ENCODE data around the gene CYB5R3. TPM values are rescaled to one million over a fixed set of nuclear protein-coding genes. Genes with fewer than 3 reads are reported as not detected.
A peak's percentile ranks its signal among the peaks of the same experiment; 100 is the strongest.
"Not testable (repeated sequence)": the region's sequence is repeated elsewhere in the genome, so short reads cannot be mapped to it uniquely, and the experiment has no call there.

CYB5R3 gene
- total and polyA plus RNA-seq, 2 experiments from 2014 or later = 378 to 907 TPM

DNA sequence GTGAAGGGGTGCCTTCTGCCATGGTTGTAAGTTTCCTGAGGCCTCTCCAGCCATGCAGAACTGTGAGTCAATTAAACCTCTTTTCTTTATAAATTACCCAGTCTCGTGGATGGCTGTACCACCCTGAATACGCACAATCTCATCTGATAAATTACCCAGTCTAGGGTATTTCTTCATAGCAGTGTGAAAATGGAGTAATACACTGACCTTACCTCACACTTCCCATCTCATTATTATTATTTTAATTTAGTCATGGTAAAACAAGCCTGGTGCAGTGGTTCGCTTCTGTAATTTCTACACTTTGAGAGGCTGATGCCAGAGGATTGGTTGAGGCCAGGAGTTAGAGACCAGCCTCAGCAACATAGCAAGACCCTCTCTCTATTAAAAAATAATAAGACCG is 30.5 kb upstream of the CYB5R3 start:
- H3K27ac ChIP-seq = peak overlapping the region; percentile 82; the same call in 1 of the 2 replicates
- TF ChIP-seq EZH2phosphoT487 (IDR thresholded peaks at IDR 0.05; ENCODE audit: insufficient read depth, low read depth) (no peak), EZH2 (IDR thresholded peaks at IDR 0.05; ENCODE audit: insufficient read depth, poor library complexity, severe bottlenecking) (no peak)
- H3K9me2 ChIP-seq (ENCODE audit: insufficient read depth) = no peaks in the 10 kb centered on the region
- H2AFZ ChIP-seq = no peak overlapping the region
- H3K36me3 ChIP-seq (ENCODE audit: low read depth) = no peaks in the 10 kb centered on the region
- H3K4me1 ChIP-seq (ENCODE audit: insufficient read depth) = peaks cover 39% of the 10 kb centered on the region
- H3K4me2 ChIP-seq (ENCODE audit: unreplicated experiment) = no peak overlapping the region
- WGBS, 2 experiments (ENCODE audit: low coverage in 1 of 2, low lambda C conversion rate in 2 of 2, missing lambda C conversion rate in 2 of 2) = 79 to 86% methylated on average over 4 of the region's 4 CpGs
- H3F3A ChIP-seq (ENCODE audit: insufficient read depth) = 0 out of 2 replicates have a peak, but pooled peaks cover 6% of the 10 kb centered on the region
- no peaks in the 10 kb centered on the region for H3K27me3 ChIP-seq (replicated peaks; ENCODE audit: insufficient read depth)
- no peaks in the 10 kb centered on the region for H3K9me3 ChIP-seq (ENCODE audit: low read depth)
- H4K20me1 ChIP-seq (ENCODE audit: insufficient read depth) = no peaks in the 10 kb centered on the region
- no peaks in the 10 kb centered on the region for H3K79me2 ChIP-seq (ENCODE audit: insufficient read depth)
- H3K4me3 ChIP-seq = no peak overlapping the region
- no peak overlapping the region for H3K9ac ChIP-seq
- in situ Hi-C loops (cut with MboI) = no loop called here
- DNase-seq = no peak

DNA sequence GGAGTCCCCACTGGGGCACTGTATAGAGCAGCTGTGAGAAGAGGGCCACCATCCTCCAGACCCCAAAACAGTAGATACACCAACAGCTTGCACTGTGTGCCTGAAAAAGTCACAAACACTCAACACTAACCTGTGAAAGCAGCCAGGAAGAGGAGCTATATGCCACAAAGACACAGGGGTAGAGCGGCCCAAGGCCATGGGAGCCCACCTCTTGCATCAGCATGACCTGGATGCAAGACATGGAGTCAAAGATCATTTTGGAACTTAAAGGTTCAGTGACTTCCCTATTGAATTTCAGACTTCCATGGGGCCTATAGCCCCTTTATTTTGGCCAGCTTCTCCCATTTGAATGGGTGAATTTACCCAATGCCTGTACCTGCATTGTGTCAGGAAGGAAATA is 29.7 kb upstream of the CYB5R3 start:
- WGBS, 2 experiments (ENCODE audit: low coverage in 1 of 2, low lambda C conversion rate in 2 of 2, missing lambda C conversion rate in 2 of 2) = 90 to 100% methylated on average over 1 of the region's 1 CpG
- no peaks in the 10 kb centered on the region for H4K20me1 ChIP-seq (ENCODE audit: insufficient read depth)
- no peaks in the 10 kb centered on the region for H3K79me2 ChIP-seq (ENCODE audit: insufficient read depth)
- in situ Hi-C loops (cut with MboI) = no loop called here
- H3K27ac ChIP-seq = no peak overlapping the region
- H3K9me3 ChIP-seq (ENCODE audit: low read depth) = no peaks in the 10 kb centered on the region
- H3K4me1 ChIP-seq (ENCODE audit: insufficient read depth) = peaks cover 37% of the 10 kb centered on the region
- H3K4me3 ChIP-seq = no peak overlapping the region
- H3K9ac ChIP-seq = no peak overlapping the region
- no peaks in the 10 kb centered on the region for H3K27me3 ChIP-seq (replicated peaks; ENCODE audit: insufficient read depth)
- H3K36me3 ChIP-seq (ENCODE audit: low read depth) = no peaks in the 10 kb centered on the region
- DNase-seq = no peak
- H3F3A ChIP-seq (ENCODE audit: insufficient read depth) = 0 out of 2 replicates have a peak, but pooled peaks cover 6% of the 10 kb centered on the region
- TF ChIP-seq EZH2phosphoT487 (IDR thresholded peaks at IDR 0.05; ENCODE audit: insufficient read depth, low read depth) (no peak), EZH2 (IDR thresholded peaks at IDR 0.05; ENCODE audit: insufficient read depth, poor library complexity, severe bottlenecking) (no peak)
- H3K9me2 ChIP-seq (ENCODE audit: insufficient read depth) = no peaks in the 10 kb centered on the region
- H2AFZ ChIP-seq = no peak overlapping the region
- H3K4me2 ChIP-seq (ENCODE audit: unreplicated experiment) = no peak overlapping the region

DNA sequence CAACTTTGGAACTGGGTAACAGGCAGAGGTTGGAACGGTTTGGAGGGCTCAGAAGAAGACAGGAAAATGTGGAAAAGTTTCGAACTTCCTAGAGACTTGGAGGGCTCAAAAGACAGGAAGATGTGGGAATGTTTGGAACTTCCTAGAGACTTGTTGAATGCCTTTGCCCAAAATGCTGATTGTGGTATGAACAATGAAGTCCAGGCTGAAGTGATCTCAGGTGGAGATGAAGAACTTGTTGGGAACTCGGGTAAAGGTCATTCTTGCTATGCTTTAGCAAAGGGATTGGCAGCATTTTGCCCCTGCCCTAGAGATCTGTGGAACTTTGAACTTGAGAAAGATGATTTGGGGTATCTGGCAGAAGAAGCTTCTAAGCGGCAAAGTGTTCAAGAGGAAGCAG is 28.7 kb upstream of the CYB5R3 start:
- H3F3A ChIP-seq (ENCODE audit: insufficient read depth); H3K27ac ChIP-seq; H4K20me1 ChIP-seq (ENCODE audit: insufficient read depth); H3K4me2 ChIP-seq (ENCODE audit: unreplicated experiment); H3K9me3 ChIP-seq (ENCODE audit: low read depth); H3K79me2 ChIP-seq (ENCODE audit: insufficient read depth); DNase-seq; H3K9me2 ChIP-seq (ENCODE audit: insufficient read depth); H3K4me3 ChIP-seq; H3K27me3 ChIP-seq (replicated peaks; ENCODE audit: insufficient read depth); H3K9ac ChIP-seq; H3K36me3 ChIP-seq (ENCODE audit: low read depth); in situ Hi-C loops (cut with MboI); H2AFZ ChIP-seq: not testable (repeated sequence)
- 96 to 99% methylated on average over 4 of the region's 4 CpGs for WGBS, 2 experiments (ENCODE audit: low coverage in 1 of 2, low lambda C conversion rate in 2 of 2, missing lambda C conversion rate in 2 of 2)
- H3K4me1 ChIP-seq (ENCODE audit: insufficient read depth) = peaks cover 28% of the 10 kb centered on the region

DNA sequence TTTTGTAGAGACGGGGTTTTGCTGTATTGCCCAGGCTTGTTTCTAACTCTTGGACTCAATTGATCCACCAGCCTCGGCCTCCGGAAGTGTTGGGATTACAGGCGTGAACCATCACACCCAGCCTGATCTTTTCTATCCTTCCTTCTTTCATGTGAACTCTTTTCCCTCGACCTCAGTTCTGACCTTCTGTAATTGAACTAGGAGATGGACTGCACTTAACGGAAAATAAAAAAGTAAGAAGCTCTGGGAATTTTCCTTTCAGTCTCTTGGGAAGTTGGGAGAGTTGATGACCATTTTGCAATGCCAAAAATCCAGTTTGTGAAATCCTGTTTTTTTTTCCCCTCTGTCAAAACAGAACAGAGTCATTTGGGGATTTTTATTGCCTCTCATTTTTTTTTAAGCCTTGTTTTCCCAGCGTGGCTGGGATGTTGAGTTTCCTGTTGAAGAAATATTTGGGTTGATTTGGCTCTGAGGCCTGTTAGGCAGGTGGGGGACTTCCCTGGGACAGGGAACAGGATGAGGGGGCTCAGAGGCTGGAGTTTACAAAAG is 26.9 kb upstream of the CYB5R3 start:
- Histone ChIP-seq H4K20me1 (ENCODE audit: insufficient read depth) (no peaks in the 10 kb centered on the region), H3K4me2 (ENCODE audit: unreplicated experiment) (peak overlapping the region; percentile 14), H3K4me1 (ENCODE audit: insufficient read depth) (peaks cover 23% of the 10 kb centered on the region), H3K36me3 (ENCODE audit: low read depth) (no peaks in the 10 kb centered on the region), H3K9me3 (ENCODE audit: low read depth) (no peaks in the 10 kb centered on the region), H3K9me2 (ENCODE audit: insufficient read depth) (no peaks in the 10 kb centered on the region), H3K27ac (peak overlapping the region; percentile 30; the same call in 1 of the 2 replicates), H3F3A (ENCODE audit: insufficient read depth) (0 out of 2 replicates have a peak, but pooled peaks cover 6% of the 10 kb centered on the region), H3K79me2 (ENCODE audit: insufficient read depth) (no peaks in the 10 kb centered on the region), H3K4me3 (no peak overlapping the region), H2AFZ (peak overlapping the region; percentile 65), H3K9ac (peak overlapping the region; percentile 3; the same call in 1 of the 2 replicates), H3K27me3 (replicated peaks; ENCODE audit: insufficient read depth) (no peaks in the 10 kb centered on the region)
- TF ChIP-seq EZH2 (IDR thresholded peaks at IDR 0.05; ENCODE audit: insufficient read depth, poor library complexity, severe bottlenecking) (no peak), EZH2phosphoT487 (IDR thresholded peaks at IDR 0.05; ENCODE audit: insufficient read depth, low read depth) (no peak)
- in situ Hi-C loops (cut with MboI) = no loop called here
- DNase-seq = peak; percentile 45
- WGBS, 2 experiments (ENCODE audit: low coverage in 1 of 2, low lambda C conversion rate in 2 of 2, missing lambda C conversion rate in 2 of 2) = 11 to 12% methylated on average over 7 of the region's 7 CpGs
